CD14-positive monocyte (primary cell): Measurements from ENCODE around the gene KAT6B. TPM values are rescaled to one million over a fixed set of nuclear protein-coding genes. Genes with fewer than 3 reads are reported as not detected.

ENCODE experiments used
- DNase-seq, 3 donors: peaks; one replicate each; pipeline ENCODE4 v3.0.0-alpha.2; 2011 to 2022
- H2AFZ ChIP-seq: 2 replicates; pipeline ENCODE4 v1.6.0; 2012; ENCODE audit warnings: mild to moderate bottlenecking, low read depth, low read length, inconsistent platforms; ENCODE audit not compliant: insufficient read depth, poor library complexity, severe bottlenecking
- H3K27ac ChIP-seq, 2 donors: 1 replicate in 1 of 2; 2 replicates in 1 of 2; pipeline ENCODE4 v1.5.1; 2012 to 2013; ENCODE audit warnings: low read length in 2 of 2, control low read depth in 1 of 2, inconsistent platforms in 1 of 2, low read depth in 1 of 2, mild to moderate bottlenecking in 1 of 2
- H3K27me3 ChIP-seq, 2 donors: one replicate each; pipeline versions ENCODE4 v1.6.0 to v1.6.1; 2011 to 2013; ENCODE audit warnings: low read length in 2 of 2; ENCODE audit not compliant: control insufficient read depth in 2 of 2, insufficient read depth in 2 of 2
- H3K36me3 ChIP-seq, 2 donors: replicated peaks in 1 of 2; 1 replicate in 1 of 2; 2 replicates in 1 of 2; pipeline versions ENCODE4 v1.5.1 to v1.6.1; 2012 to 2013; ENCODE audit warnings: low read length in 2 of 2, control low read depth in 1 of 2, inconsistent platforms in 1 of 2, mild to moderate bottlenecking in 1 of 2; ENCODE audit not compliant: insufficient read depth in 2 of 2, control insufficient read depth in 1 of 2
- H3K4me1 ChIP-seq, 2 donors: 1 replicate in 1 of 2; 2 replicates in 1 of 2; pipeline versions ENCODE4 v1.5.1 to v1.6.1; 2012 to 2013; ENCODE audit warnings: low read length in 2 of 2, control low read depth in 1 of 2, inconsistent platforms in 1 of 2, mild to moderate bottlenecking in 1 of 2, moderate library complexity in 1 of 2; ENCODE audit not compliant: insufficient read depth in 2 of 2, control insufficient read depth in 1 of 2
- H3K4me2 ChIP-seq: replicated peaks from 2 replicates; pipeline ENCODE3; 2012; ENCODE audit warnings: low read length, moderate library complexity, mild to moderate bottlenecking; ENCODE audit not compliant: poor library complexity, severe bottlenecking; ENCODE audit errors: extremely low read depth
- H3K4me3 ChIP-seq, 3 experiments: fragments of 200-600 bp in 1 of 3; sonication (generic) in 1 of 3; replicated peaks in 1 of 3; 1 replicate in 2 of 3; 2 replicates in 1 of 3; pipeline ENCODE4 v1.5.1; 2011 to 2013; ENCODE audit warnings: low read length in 3 of 3, mild to moderate bottlenecking in 3 of 3, control low read depth in 2 of 3, low read depth in 2 of 3, inconsistent platforms in 1 of 3, moderate library complexity in 1 of 3
- H3K79me2 ChIP-seq: 2 replicates; pipeline ENCODE4 v1.6.0; 2012; ENCODE audit warnings: mild to moderate bottlenecking, control low read depth, inconsistent platforms, low read length, moderate library complexity; ENCODE audit not compliant: insufficient read depth
- H3K9ac ChIP-seq: 2 replicates; pipeline ENCODE4 v1.6.0; 2017; ENCODE audit warnings: low read length, mild to moderate bottlenecking; ENCODE audit not compliant: insufficient read depth, poor library complexity, severe bottlenecking
- H3K9me3 ChIP-seq, 2 donors: replicated peaks in 1 of 2; 1 replicate in 1 of 2; 2 replicates in 1 of 2; pipeline versions ENCODE4 v1.5.1 to v1.6.1; 2012 to 2013; ENCODE audit warnings: low read length in 2 of 2, control low read depth in 1 of 2; ENCODE audit not compliant: control insufficient read depth in 1 of 2, insufficient read depth in 1 of 2
- H4K20me1 ChIP-seq: 2 replicates; pipeline ENCODE4 v1.6.0; 2012; ENCODE audit warnings: mild to moderate bottlenecking, low read length, control low read depth, moderate library complexity; ENCODE audit not compliant: insufficient read depth
- H3K27ac Mint-ChIP-seq, 7 donors: one replicate each; pipeline ENCODE4 v1.8.0; 2020; ENCODE audit warnings: mild to moderate bottlenecking in 7 of 7, mixed read lengths in 7 of 7, moderate library complexity in 6 of 7, inconsistent platforms in 2 of 7
- H3K27me3 Mint-ChIP-seq, 3 donors: one replicate each; pipeline ENCODE4 v1.8.0; 2021 to 2022; ENCODE audit warnings: low read depth in 3 of 3, mild to moderate bottlenecking in 3 of 3, mixed read lengths in 3 of 3, moderate library complexity in 3 of 3, inconsistent platforms in 1 of 3
- H3K36me3 Mint-ChIP-seq, 2 donors: one replicate each; pipeline ENCODE4 v1.8.0; 2020; ENCODE audit warnings: mixed read lengths in 2 of 2, inconsistent platforms in 1 of 2, mild to moderate bottlenecking in 1 of 2
- H3K4me1 Mint-ChIP-seq: one replicate; pipeline ENCODE4 v1.8.0; 2020; ENCODE audit warnings: mild to moderate bottlenecking, mixed read lengths
- H3K4me3 Mint-ChIP-seq, 2 donors: one replicate each; pipeline ENCODE4 v1.8.0; 2020; ENCODE audit warnings: mild to moderate bottlenecking in 2 of 2, mixed read lengths in 2 of 2, moderate library complexity in 1 of 2
- H3K9me3 Mint-ChIP-seq, 7 donors: one replicate each; pipeline ENCODE4 v1.8.0; 2020 to 2022; ENCODE audit warnings: mixed read lengths in 7 of 7, mild to moderate bottlenecking in 6 of 7, moderate library complexity in 6 of 7, inconsistent platforms in 2 of 7
- WGBS: methylation state at CpG from one replicate; pipeline ENCODE4 v1.1.5; 2013; ENCODE audit warnings: missing lambda C conversion rate; ENCODE audit not compliant: insufficient coverage; 5-methylcytosine and 5-hydroxymethylcytosine counted together
- intact Hi-C, 2 donors: fragments of 100-400 bp; cut with micrococcal nuclease; formaldehyde crosslinking; loops; one replicate each; pipeline versions ENCODE4 v1.15.0 to v1.15.1; 2023
- polyA plus RNA-seq, 3 donors: library from polyadenylated mRNA; depleted of rRNA in 1 of 3; unstranded in 2 of 3; stranded (reverse) in 1 of 3; fragments of 300-500 nt in 2 of 3; fragments of >200 nt in 1 of 3; fragmentation: Illumina TruSeq in 2 of 3; gene quantifications; 1 replicate in 2 of 3; 2 replicates in 1 of 3; pipeline ENCODE4 v1.2.3, GENCODE V29; 2012 to 2021
- TF ChIP-seq, protein P1 (sequence below): fragments of 200-600 bp; IDR thresholded peaks from one replicate; pipeline ENCODE4 v1.8.0; 2022; ENCODE audit warnings: antibody characterized with exemption, mild to moderate bottlenecking

The KAT6B gene
- polyA plus RNA-seq, 3 donors, result 3.3 to 6.4 (median 6.2) TPM

DNA sequence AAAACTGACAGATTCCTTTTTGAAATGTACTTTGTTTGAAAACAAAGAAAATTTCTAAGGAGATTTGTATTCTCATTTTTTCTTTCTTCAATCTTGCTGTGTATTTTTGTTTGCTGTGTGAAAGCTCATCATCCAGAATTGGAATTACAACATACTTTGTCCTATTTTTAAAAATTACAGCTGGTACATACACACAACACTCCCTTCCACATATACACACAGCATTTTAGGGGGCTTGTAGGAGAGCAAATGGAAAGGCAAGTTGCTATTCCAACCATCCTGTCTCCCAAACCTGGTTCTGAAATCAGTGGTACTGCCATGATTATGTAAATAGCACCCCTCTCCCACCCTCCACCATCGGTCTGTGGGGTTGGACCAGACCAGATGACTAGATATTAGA is 184.0 kb downstream of the KAT6B start:
- H4K20me1 ChIP-seq, result no peaks in the 10 kb centered on the region
- Mint-ChIP-seq H3K4me1 (peaks cover 34% of the 10 kb centered on the region), H3K27me3 (peaks cover 0 to 1% (median 0%) of the 10 kb centered on the region in 3 donors), H3K4me3 (no peak overlapping the region), H3K9me3 (no peaks in the 10 kb centered on the region), H3K36me3 (peaks cover 16 to 19% of the 10 kb centered on the region in 2 donors), H3K27ac (peak overlapping the region in 1 of 7 donors; percentile 11)
- no peaks in the 10 kb centered on the region for H3K9me3 ChIP-seq
- no peak overlapping the region for H3K27ac ChIP-seq
- H3K4me1 ChIP-seq, result no peaks in the 10 kb centered on the region
- no peak overlapping the region for H3K4me3 ChIP-seq
- no CpG with 5 or more reads among the region's 1 CpG for WGBS
- H3K4me2 ChIP-seq, result no peak overlapping the region
- H3K27me3 ChIP-seq, result no peaks in the 10 kb centered on the region
- no peak overlapping the region for H3K9ac ChIP-seq
- no peak for DNase-seq
- intact Hi-C loops, result no loop called here
- TF ChIP-seq, protein P1, sequence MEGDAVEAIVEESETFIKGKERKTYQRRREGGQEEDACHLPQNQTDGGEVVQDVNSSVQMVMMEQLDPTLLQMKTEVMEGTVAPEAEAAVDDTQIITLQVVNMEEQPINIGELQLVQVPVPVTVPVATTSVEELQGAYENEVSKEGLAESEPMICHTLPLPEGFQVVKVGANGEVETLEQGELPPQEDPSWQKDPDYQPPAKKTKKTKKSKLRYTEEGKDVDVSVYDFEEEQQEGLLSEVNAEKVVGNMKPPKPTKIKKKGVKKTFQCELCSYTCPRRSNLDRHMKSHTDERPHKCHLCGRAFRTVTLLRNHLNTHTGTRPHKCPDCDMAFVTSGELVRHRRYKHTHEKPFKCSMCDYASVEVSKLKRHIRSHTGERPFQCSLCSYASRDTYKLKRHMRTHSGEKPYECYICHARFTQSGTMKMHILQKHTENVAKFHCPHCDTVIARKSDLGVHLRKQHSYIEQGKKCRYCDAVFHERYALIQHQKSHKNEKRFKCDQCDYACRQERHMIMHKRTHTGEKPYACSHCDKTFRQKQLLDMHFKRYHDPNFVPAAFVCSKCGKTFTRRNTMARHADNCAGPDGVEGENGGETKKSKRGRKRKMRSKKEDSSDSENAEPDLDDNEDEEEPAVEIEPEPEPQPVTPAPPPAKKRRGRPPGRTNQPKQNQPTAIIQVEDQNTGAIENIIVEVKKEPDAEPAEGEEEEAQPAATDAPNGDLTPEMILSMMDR, result no peak
- no peak overlapping the region for H2AFZ ChIP-seq
- H3K79me2 ChIP-seq, result no peaks in the 10 kb centered on the region
- H3K36me3 ChIP-seq, result peaks cover 3 to 7% of the 10 kb centered on the region in 2 donors

DNA sequence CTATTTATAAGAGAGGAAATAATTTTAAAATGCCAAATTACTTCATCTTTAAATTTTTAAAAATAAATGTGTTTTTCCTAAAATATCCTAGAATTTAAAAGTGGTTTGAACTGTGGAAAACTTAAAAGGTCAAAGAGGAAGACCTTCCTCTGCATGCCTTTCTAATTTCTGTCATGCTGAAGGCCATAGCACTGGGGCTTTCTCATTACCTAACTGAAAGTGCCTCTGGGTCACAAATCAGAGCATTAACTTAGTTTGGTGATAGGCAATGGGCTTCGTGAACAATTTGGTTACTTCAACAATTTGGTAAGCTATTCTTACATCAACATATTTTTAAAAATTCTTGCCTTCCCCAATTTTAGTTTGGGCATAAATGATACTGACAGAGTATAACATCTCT is 184.8 kb downstream of the KAT6B start:
- peaks cover 37% of the 10 kb centered on the region for H3K4me1 Mint-ChIP-seq
- no CpG with 5 or more reads among the region's 1 CpG for WGBS
- H3K36me3 Mint-ChIP-seq, result peaks cover 12 to 19% of the 10 kb centered on the region in 2 donors
- H3K36me3 ChIP-seq, result peaks cover 3 to 7% of the 10 kb centered on the region in 2 donors
- no peaks in the 10 kb centered on the region for H3K27me3 ChIP-seq
- TF ChIP-seq, protein P1, result no peak
- no peaks in the 10 kb centered on the region for H3K4me1 ChIP-seq
- H3K27me3 Mint-ChIP-seq, result peaks cover 0 to 1% (median 0%) of the 10 kb centered on the region in 3 donors
- DNase-seq, result no peak
- no peak overlapping the region for H3K4me3 Mint-ChIP-seq
- no peak overlapping the region for H3K27ac Mint-ChIP-seq
- H3K9ac ChIP-seq, result no peak overlapping the region
- H3K4me2 ChIP-seq, result no peak overlapping the region
- H2AFZ ChIP-seq, result no peak overlapping the region
- H3K79me2 ChIP-seq, result no peaks in the 10 kb centered on the region
- no peak overlapping the region for H3K27ac ChIP-seq
- intact Hi-C loops, result no loop called here
- H3K9me3 Mint-ChIP-seq, result no peaks in the 10 kb centered on the region
- H3K4me3 ChIP-seq, result no peak overlapping the region
- H3K9me3 ChIP-seq, result no peaks in the 10 kb centered on the region
- H4K20me1 ChIP-seq, result no peaks in the 10 kb centered on the region
